HG03521 (cell line): ENCODE measurements around the gene CELF2.

ENCODE experiments used
- ATAC-seq: cut with Tn5 transposase; IDR thresholded peaks from one replicate; pipeline ENCODE4 v1.9.1; 2021; ENCODE audit warnings: mild to moderate bottlenecking, moderate library complexity; ENCODE audit not compliant: unreplicated experiment

The CELF2 gene

GRCh38 chr10:11152801-11153200 is 135.1 kb downstream of the CELF2 start:
- no peak for ATAC-seq

DNA sequence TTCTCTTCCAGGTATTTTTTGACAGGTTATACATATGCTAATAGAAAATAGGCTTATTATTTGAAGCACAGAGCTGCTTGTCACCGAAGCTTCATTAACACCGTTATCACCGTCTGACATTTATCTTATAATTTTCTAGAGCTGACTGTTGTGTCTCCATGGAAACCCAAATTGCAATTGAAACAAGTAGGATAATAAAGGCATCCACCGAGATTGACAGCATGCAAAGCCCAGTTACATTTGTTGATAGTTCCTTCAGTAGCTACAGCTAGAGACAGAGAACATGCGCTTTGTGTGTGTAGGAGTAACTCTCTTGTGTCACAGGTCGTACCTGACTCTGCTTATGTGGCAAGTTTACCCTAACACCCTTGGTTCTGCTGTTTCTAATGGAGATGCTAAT is 135.6 kb downstream of the CELF2 start:
- no peak for ATAC-seq

DNA sequence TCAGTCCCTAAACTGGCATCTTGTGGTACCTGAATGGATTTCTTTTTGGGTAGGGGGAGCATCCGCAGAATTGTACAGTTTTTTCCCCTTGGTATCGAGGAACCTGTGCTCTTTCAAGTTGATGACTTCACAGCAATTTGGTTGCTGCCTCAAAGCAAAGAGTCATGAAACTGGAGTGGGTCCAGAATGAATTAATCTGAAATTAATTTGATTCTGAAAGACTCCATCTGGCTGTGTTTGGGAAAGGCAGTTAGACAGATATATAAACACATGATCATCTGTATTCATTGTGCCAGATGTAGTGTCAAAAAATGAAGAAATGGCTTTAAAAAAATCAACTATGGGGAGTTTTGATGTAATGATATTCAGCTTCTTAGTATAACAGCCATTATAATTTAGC is 136.1 kb downstream of the CELF2 start:
- ATAC-seq = no peak

DNA sequence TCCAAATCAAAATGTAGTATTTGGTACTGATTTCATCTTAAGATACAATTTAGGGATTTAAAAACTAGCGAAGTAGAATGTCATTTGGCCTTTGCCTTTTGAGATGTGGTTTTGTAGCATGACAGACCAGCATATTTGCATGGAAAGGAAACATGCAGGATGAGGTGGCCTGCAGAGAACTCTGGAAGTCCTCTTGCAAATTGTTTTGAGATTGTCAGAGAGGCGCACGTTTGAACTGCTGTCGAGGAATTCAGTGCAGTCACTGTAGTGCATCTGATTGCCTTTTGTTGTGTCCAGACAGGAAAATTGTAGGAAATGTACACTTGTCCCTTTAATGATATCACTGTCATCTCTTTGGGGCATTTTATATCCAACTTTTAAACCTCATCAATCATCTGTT is 136.7 kb downstream of the CELF2 start:
- ATAC-seq = no peak

GRCh38 chr10:11154849-11155498 is 137.3 kb downstream of the CELF2 start:
- ATAC-seq = no peak

DNA sequence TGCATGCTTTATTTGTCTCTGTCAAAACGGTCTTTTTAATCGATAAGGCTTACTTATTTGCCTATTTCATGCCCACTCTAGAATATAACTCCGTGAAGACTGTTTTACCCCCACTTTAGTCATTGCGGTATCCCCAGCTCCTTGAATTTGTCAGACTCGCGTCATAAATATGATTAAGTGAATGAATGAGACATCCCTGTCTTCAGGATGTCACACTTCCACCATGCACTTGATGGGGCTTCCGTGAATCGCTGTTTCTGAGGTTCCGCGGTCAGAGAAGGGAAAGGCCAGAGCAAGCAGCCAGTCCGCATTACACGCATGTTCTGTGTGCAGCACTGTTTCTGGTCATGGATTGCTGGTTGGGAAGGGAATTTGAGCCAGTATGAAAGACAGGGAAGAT is 138.8 kb downstream of the CELF2 start:
- ATAC-seq = no peak

GRCh38 chr10:11157292-11158076 is 139.8 kb downstream of the CELF2 start:
- ATAC-seq = no peak

GRCh38 chr10:11158080-11158479 is 140.4 kb downstream of the CELF2 start:
- ATAC-seq = no peak

- ATAC-seq = no peak
These were observed 142.0 kb downstream of the CELF2 start for GRCh38 chr10:11159543-11160215.

GRCh38 chr10:11161096-11161495 is 143.4 kb downstream of the CELF2 start:
- no peak for ATAC-seq

DNA sequence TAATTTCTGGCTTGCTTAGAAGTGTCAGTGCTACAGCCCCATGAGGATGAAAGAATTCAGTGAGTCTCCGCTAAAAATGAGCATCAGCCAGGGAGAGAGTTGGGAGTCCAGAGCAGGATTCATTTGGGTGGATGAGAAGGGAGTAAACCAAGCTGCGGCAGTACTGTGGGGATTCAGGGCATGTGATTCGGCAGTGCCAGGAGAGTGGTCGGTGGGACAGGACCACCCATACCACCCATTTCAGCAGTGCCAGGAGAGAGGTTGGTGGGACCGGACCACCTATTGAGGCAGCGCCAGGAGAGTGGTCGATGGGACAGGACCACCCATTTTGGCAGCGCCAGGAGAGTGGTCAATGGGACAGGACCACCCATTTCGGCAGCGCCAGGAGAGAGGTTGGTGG is 144.2 kb downstream of the CELF2 start:
- ATAC-seq = no peak

GRCh38 chr10:11162828-11163599 is 145.3 kb downstream of the CELF2 start:
- ATAC-seq = peak; percentile 66

- ATAC-seq = no peak
These were observed 146.3 kb downstream of the CELF2 start for GRCh38 chr10:11163780-11164550.

DNA sequence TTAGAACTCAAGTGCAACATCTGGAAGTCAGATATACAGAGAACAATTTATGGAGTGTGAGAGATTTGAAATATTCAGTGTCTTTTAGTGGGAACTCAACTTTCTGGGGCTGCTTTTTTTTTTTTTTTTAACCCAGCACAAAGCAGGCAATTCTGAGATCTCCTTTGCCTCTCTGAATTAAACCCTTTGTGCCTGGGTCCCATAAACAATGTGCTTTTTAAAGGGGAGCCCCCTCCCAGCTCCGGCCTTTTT is 146.8 kb downstream of the CELF2 start:
- no peak for ATAC-seq

DNA sequence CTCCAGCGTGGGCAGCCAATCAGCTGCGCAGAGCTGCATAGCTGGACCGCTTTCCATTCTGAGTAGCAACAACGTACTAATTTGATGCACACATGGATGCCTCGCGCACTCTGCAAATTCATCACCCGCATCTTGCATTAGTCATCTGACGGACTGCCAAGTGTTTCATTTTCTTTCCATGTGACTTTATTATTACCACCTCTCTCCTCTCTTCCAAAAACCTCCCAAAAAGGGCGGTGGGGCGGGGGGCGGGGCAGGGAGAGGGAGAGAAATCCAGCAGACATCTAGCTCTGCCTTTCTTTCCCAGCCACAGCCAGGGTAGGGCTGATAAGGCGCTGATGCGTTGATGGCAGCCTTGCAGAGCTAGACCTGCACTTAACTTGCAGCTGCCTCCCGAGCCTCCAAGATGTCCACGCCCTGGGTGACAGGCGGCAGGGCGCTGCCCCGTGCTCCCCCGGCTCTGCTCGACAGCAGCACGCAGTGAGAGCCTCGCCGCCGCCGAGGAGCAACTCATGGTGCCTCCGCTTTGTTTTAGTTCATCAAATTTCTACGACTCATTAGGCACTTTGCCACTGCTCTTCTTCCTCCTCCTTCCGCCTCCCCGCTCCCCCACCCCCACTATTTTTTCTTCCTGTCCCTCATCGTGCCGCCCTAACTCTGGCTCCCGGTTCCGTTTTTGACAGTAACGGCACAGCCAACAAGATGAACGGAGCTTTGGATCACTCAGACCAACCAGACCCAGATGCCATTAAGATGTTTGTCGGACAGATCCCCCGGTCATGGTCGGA is 147.3 kb downstream of the CELF2 start:
- ATAC-seq = no peak

- ATAC-seq = peak; percentile 57
These were observed 148.2 kb downstream of the CELF2 start for GRCh38 chr10:11165591-11166543.

DNA sequence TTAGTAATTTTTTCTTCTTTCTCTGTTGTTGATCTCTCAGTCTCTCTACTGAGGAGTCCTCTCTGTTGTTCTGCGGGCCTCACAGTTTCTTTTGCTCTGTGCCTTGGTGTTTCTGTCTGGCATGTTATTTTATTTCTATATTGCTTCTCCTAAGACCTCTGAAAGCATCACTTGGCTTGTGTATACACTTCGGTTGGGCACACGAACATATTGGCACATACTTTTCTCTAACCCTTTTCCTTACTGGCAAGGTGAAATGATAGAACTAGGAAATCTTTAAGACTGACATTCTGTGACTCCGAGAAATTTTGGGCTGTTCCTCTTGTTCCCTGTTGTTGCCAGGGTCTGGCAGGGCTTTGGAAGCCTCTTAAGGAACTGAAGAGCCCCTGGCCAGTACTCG is 148.9 kb downstream of the CELF2 start:
- ATAC-seq = no peak

DNA sequence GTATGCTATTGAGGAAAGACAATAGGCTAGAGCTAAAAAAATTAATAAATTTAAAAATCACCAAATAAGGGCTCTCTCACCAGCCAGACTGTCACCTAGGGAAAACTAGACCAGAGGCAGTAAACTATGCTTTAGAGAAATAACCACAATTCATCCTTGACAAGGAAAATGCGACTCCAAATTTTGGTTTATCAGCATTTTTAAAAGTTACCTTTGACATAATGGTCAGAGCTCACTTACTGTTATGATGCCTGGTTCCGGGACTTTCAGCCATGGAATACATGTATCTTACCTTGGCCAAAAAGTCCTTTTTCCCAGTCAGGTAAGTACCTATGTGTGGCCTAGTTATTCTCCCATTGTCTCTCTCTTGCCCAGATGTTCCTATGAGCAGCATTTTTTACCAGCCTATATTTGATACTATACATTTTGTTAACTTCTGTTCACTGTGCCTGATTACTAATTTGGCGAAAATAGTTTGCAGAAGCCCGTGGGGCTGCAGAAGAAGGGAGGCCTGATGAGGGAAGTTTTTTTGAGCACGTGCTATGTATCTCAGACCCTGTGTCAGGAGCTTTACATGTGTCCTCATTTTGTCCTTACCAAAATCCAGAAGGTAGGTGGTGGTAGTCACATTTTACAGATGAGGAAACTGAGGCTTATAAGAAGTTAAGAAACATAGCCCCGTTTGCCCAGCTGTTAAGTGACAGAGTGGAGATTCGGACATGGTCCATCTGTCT is 149.7 kb downstream of the CELF2 start:
- ATAC-seq = no peak
